ENCODE results near the gene PTTG1IP. TPM values are rescaled to one million over a fixed set of nuclear protein-coding genes. Genes with fewer than 3 reads are reported as not detected.
A peak's percentile ranks its signal among the peaks of the same experiment; 100 is the strongest.

The PTTG1IP gene, protein sequence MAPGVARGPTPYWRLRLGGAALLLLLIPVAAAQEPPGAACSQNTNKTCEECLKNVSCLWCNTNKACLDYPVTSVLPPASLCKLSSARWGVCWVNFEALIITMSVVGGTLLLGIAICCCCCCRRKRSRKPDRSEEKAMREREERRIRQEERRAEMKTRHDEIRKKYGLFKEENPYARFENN
- total RNA-seq = 10 to 100 TPM; 54.9 to 55.2 TPM

DNA sequence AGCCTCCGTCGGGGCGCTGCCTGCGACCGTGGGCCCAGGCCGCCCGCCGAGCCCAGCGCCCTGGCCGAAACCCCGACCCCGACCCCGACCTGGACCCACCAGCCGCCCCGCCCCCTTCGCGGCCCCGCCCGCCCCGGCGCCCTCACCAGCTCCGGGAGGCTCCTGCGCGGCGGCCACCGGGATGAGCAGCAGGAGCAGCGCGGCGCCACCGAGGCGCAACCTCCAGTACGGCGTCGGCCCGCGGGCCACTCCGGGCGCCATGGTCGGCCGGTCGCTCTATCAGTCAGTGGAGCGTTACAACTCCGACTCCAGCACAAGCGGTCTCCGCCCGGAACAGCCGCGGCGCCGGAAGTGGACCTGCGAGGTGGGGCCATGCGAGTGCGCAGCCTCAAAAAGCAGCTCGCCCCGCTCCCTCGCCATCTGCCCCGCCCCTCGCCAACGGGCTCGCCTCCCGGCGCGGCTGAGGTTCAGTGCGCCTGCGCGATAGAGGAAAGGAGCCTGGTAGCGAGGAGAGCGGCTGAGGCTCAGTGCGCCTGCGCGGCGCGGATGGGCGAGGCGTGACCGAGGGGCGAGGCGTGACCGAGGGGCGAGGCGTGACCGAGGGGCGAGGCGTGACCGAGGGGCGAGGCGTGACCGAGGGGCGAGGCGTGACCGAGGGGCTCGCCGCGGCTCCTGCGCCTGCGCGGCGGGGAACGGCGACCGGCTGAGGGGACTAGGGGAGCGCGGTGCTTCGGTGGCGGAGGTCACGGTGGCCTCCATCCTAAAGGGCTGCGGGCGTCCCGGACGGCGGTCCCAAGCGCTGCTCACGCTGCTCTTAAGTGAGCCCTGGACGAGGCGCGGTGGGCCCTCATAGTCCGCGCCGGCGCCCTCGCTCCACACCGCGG lies at the start of gene PTTG1IP:
PTTG1IP (minus strand) TSS at position 335 of the 884 bp plus-strand sequence; CDS start at position 261, 74 bp downstream.
- peak; percentile 83 for ATAC-seq
- Mint-ChIP-seq H3K27ac (peak within 1 kb of the TSS; percentile 90), H3K4me1 (ENCODE audit: low read depth) (peaks cover 60% of the 10 kb centered on the region), H3K27me3 (ENCODE audit: low read depth) (no peaks in the 10 kb centered on the region), H3K9me3 (ENCODE audit: insufficient read depth) (no peaks in the 10 kb centered on the region), H3K4me3 (peak within 1 kb of the TSS; percentile 92), H3K36me3 (ENCODE audit: low read depth) (peaks cover 13% of the 10 kb centered on the region)
- peak; percentile 99 for DNase-seq
- CTCF ChIA-PET = interaction anchor here (0.6 to 6.3 kb wide), 10 partner anchors 8 to 536 kb away, joined by 3 to 106 read pairs (median 4); partner anchors contain the start of gene UBE2G2
- POLR2A ChIA-PET = interaction anchor here (0.8 to 2.7 kb wide), 18 partner anchors 10 to 279 kb away, joined by 3 to 19 read pairs (median 4); partner anchors contain the start of gene ITGB2

DNA sequence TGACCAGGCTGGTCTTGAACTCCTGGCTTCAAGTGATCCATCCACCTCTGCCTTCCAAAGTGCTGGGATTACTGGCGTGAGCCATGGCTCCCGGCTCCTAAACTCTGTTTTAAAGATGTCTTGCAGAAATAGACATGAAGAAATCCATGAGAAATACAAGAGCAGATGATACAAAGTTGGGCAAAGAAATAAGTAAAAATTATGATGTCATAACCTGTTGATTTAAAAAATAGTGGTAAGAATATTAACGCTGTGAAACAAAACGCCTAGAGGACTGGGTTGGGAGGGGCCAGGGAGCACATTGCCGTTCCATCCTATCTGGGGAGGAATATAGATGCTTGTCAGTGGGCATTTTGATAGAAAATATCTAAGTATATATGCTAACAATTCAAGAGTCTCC lies 48.4 kb upstream of the PTTG1IP start:
- H3K27me3 Mint-ChIP-seq (ENCODE audit: low read depth) = no peaks in the 10 kb centered on the region
- peak overlapping the region; percentile 70 for H3K4me3 Mint-ChIP-seq
- ATAC-seq (no peak), DNase-seq (no peak)
- H3K36me3 Mint-ChIP-seq (ENCODE audit: low read depth) = peaks cover 48% of the 10 kb centered on the region
- H3K27ac Mint-ChIP-seq = peak overlapping the region; percentile 17
- POLR2A ChIA-PET = interaction anchor here (1.2 to 1.5 kb wide), 2 partner anchors 9 to 10 kb away, joined by 3 to 7 read pairs; no protein-coding TSS in a partner anchor
- CTCF ChIA-PET = no interaction called here
- H3K9me3 Mint-ChIP-seq (ENCODE audit: insufficient read depth) = no peaks in the 10 kb centered on the region
- peaks cover 74% of the 10 kb centered on the region for H3K4me1 Mint-ChIP-seq (ENCODE audit: low read depth)

DNA sequence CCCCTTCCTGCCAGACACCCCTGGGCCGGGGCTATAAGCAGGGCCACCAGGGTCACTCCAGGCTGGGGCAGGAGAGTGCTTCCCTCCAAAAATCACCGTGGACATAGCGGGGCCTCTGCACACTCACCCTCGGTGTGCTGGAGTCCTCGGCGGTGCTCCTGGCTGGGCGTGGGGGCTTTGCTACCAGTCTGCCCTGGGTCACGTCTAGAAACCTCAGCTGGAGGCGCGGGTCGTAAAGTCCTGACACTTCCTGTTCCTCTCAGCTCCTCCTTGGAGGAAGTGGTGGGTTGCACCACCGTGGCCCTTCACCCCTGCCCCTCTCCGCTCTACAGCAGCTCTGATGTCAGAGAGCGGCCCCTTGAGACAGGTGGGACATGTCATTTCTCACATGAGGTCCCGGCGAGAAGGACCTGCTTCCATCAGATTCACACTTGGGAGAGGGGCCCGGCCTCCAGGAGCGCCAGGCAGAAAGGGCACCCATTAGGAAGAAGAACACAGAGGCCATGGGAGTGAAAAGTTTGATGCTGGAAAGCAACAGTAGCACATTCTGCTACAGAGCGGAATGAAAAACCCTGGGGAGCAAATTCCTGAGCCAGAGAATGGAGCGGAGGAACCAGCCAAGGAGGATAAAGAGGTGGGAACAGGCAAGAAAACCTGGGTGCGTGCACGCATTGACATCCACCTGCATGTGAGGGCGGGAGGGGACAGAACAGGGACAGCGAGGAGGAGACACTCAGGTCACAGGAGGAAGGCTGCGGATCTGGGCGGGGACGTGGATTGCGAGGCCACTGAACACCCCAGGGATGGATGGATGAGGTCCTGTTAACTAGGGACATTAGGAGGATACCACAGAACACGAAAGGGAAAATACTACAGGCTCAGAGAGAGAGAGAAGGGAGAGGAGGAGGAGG lies 47.5 kb upstream of the PTTG1IP start, which contains the start of gene ITGB2:
ITGB2 (minus strand) TSS at position 206 of the 911 bp plus-strand sequence. CDS start 10,117 bp downstream, outside the sequence.
- Mint-ChIP-seq H3K36me3 (ENCODE audit: low read depth) (peaks cover 54% of the 10 kb centered on the region), H3K4me1 (ENCODE audit: low read depth) (peaks cover 72% of the 10 kb centered on the region), H3K27ac (peak within 1 kb of the TSS; percentile 89), H3K4me3 (peak within 1 kb of the TSS; percentile 91), H3K27me3 (ENCODE audit: low read depth) (no peaks in the 10 kb centered on the region), H3K9me3 (ENCODE audit: insufficient read depth) (no peaks in the 10 kb centered on the region)
- ChIA-PET POLR2A (interaction anchor here (1.1 to 1.8 kb wide), 4 partner anchors 9 to 47 kb away, joined by 3 to 7 read pairs (median 6); partner anchors contain the start of gene PTTG1IP), CTCF (interaction anchor here (1.5 to 3.2 kb wide), 2 partner anchors 10 to 120 kb away, joined by 4 to 38 read pairs; no protein-coding TSS in a partner anchor)
- ATAC-seq (peak; percentile 77), DNase-seq (peak; percentile 85)

DNA sequence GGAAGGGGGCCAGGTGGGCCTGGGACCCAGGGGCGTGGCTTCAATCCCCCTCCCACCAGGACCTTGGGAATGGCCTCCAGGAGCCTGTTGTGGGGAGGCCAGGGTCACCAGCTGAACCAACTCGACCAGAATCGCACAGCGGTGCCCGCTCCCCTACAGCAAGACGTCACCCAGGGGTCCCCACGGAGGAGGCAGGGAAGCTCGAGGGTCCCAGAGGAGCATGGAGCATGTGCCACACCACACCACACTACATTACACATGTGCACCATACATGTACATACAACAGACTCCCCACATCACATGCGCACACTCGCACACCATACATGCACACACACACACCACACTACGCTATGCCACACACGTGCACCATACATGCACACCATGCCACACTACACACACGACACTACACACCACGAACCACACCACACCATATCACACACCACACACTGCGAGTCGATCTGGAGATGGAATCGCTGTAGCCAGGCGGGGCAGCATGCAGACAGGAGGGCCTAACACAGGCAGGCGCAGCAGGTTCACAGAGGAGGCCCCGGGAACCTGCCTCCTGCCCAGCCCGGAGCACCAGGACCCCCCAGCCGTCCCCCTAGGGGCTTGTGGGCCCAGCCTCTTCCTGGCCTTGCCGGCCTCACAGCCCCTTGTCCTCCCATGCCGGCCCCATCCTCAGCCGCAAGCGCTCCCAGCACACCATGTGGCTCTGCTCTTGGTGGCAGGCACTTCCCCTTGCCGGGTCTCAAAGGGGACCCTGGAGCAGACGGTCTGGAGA lies 46.6 kb upstream of the PTTG1IP start:
- Mint-ChIP-seq H3K4me3 (peak overlapping the region; percentile 91), H3K4me1 (ENCODE audit: low read depth) (peaks cover 76% of the 10 kb centered on the region), H3K36me3 (ENCODE audit: low read depth) (peaks cover 60% of the 10 kb centered on the region), H3K27ac (peak overlapping the region; percentile 89), H3K27me3 (ENCODE audit: low read depth) (no peaks in the 10 kb centered on the region), H3K9me3 (ENCODE audit: insufficient read depth) (no peaks in the 10 kb centered on the region)
- peak; percentile 46 for DNase-seq
- ATAC-seq = peak; percentile 45
- CTCF ChIA-PET = interaction anchor here (0.9 to 3.2 kb wide), 3 partner anchors 11 to 119 kb away, joined by 3 to 38 read pairs (median 4); no protein-coding TSS in a partner anchor
- POLR2A ChIA-PET = interaction anchor here (1.1 to 1.8 kb wide), 5 partner anchors 7 to 46 kb away, joined by 5 to 10 read pairs (median 7); partner anchors contain the start of gene PTTG1IP

DNA sequence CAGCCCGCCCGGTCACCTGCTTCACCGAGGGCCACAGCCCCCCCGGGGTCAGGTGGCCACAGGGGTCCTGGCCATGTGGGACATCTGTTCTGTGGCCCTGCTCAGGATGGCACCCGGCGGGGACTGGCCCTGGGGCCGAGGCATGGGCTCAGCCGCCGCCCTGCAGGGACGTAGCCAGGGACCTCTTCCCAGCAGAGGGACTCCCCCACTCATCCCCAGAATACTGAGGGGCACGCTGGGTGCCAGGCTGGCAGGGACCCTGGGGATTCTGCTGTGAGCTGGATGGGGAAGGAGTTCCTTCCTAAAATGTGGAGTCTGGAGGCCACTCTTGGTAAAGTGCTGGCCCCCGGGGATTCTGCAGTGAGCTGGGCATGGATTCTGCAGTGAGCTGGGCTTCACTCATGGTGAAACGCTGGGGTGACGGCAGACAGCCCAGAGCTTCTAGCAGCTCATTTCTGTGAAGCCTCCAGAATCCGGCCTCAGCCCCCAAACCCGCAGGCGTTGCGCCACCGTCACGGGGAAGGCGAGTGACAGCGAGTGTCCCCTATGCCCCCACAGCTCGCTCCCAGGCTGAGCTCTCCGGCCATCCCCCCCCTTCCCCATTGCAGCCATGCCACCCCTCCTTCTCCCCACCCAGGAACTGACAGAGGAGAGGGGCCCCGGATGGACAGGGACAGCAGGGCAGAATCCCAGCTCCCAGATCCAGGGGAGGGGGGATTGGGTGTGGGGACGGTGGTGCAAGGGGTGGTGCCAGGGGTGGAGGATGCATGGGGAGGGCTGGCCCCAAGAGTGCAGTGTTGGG lies 45.8 kb upstream of the PTTG1IP start:
- Mint-ChIP-seq H3K4me1 (ENCODE audit: low read depth) (peaks cover 75% of the 10 kb centered on the region), H3K9me3 (ENCODE audit: insufficient read depth) (no peaks in the 10 kb centered on the region), H3K27ac (peak overlapping the region; percentile 89), H3K27me3 (ENCODE audit: low read depth) (no peaks in the 10 kb centered on the region), H3K36me3 (ENCODE audit: low read depth) (peaks cover 60% of the 10 kb centered on the region), H3K4me3 (peak overlapping the region; percentile 91)
- no peak for ATAC-seq
- CTCF ChIA-PET = interaction anchor here (0.8 to 3.2 kb wide), 7 partner anchors 8 to 126 kb away, joined by 3 to 38 read pairs (median 4); no protein-coding TSS in a partner anchor
- peak; percentile 50 for DNase-seq
- POLR2A ChIA-PET = interaction anchor here (0.8 to 1.8 kb wide), 5 partner anchors 8 to 45 kb away, joined by 3 to 10 read pairs (median 5); partner anchors contain the start of gene PTTG1IP

DNA sequence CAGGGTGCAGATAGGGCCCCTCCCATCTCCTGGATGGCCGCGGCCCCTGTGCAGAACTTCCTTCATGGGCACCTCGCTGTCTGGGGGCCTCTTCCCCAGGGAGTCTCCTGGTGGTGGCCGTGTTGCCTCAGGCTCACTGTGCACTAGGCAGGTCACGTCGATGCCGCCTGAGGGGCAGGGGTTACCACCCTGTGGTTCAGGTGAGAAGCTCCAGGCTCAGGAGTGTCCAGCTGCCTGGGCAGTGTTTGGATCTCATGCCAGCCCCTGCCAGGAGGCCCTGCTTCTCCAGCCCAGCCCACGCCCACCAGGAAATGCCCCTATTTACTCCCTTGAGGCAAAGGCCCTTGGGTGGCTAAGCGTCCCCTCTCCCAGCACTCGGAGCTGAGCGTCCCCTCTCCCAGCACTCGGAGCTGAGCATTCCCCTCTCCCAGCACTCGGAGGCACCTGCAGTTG lies 45.1 kb upstream of the PTTG1IP start:
- peaks cover 56% of the 10 kb centered on the region for H3K36me3 Mint-ChIP-seq (ENCODE audit: low read depth)
- no peaks in the 10 kb centered on the region for H3K9me3 Mint-ChIP-seq (ENCODE audit: insufficient read depth)
- H3K27me3 Mint-ChIP-seq (ENCODE audit: low read depth) = no peaks in the 10 kb centered on the region
- CTCF ChIA-PET = interaction anchor here (0.8 to 3.2 kb wide), 4 partner anchors 9 to 125 kb away, joined by 3 to 38 read pairs (median 4); no protein-coding TSS in a partner anchor
- peak overlapping the region; percentile 91 for H3K4me3 Mint-ChIP-seq
- POLR2A ChIA-PET = interaction anchor here (1.2 to 1.6 kb wide), 3 partner anchors 9 to 13 kb away, joined by 3 to 10 read pairs (median 9); no protein-coding TSS in a partner anchor
- no peak for DNase-seq
- ATAC-seq = no peak
- peak overlapping the region; percentile 65 for H3K27ac Mint-ChIP-seq
- H3K4me1 Mint-ChIP-seq (ENCODE audit: low read depth) = peaks cover 74% of the 10 kb centered on the region

DNA sequence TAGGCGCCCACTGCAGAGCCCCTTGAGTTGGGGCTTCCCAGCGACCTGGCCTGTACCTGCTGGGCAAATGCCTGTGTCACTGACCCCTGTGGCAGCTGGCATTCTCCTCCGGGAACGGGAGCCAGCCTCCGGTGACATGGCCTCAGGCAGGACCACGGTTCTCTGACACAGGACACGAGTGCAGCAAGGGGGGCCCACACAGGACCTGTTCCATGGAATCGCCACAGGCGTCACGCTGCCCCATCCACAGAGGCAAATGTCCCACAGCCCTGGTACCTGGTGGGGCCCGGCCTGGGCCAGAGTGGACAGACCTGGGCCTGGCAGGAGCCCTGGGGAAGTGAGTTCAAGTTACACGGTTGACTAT lies 44.6 kb upstream of the PTTG1IP start:
- POLR2A ChIA-PET = interaction anchor here (1.6 to 2.1 kb wide), 3 partner anchors 9 to 44 kb away, joined by 7 to 10 read pairs (median 9); partner anchors contain the start of gene PTTG1IP
- Mint-ChIP-seq H3K9me3 (ENCODE audit: insufficient read depth) (no peaks in the 10 kb centered on the region), H3K27ac (no peak overlapping the region), H3K36me3 (ENCODE audit: low read depth) (peaks cover 56% of the 10 kb centered on the region), H3K27me3 (ENCODE audit: low read depth) (no peaks in the 10 kb centered on the region), H3K4me3 (peak overlapping the region; percentile 91), H3K4me1 (ENCODE audit: low read depth) (peaks cover 75% of the 10 kb centered on the region)
- DNase-seq = no peak
- no peak for ATAC-seq
- CTCF ChIA-PET = interaction anchor here (1.2 to 8.1 kb wide), 5 partner anchors 9 to 125 kb away, joined by 3 to 74 read pairs (median 8); no protein-coding TSS in a partner anchor

DNA sequence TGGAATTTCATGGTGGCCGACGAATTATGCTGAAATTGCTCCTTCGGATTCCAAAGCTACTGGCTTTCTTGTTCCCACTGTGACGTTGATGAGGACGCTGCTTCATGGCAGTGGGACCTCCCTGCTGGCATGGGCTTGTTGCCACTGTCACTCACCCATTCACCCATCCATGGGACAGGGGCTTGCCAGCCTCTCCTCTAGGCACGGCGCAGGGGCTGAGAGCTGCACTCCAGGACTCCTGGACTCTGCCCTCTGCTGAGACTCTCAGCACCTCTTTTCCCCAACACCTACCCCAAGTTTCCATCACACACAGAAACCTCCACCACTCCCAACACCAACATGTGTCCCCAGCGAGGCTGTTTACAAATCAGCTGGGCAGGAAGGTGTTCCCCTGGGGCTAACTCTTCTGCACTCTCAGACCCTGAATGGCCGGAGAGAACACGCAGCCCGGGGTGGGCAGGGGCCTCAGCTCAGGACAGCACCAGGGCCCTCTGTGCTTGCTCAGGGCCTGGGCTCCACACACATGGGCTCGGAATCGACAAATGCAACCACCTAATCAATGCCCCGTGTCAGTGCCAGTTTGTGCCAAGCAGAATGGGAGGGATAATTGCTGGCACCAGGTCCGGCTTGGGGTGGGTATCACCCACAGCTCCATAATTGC lies 44.1 kb upstream of the PTTG1IP start:
- ATAC-seq = no peak
- H3K36me3 Mint-ChIP-seq (ENCODE audit: low read depth) = peaks cover 53% of the 10 kb centered on the region
- H3K4me3 Mint-ChIP-seq = peak overlapping the region; percentile 91
- DNase-seq = no peak
- H3K27me3 Mint-ChIP-seq (ENCODE audit: low read depth) = no peaks in the 10 kb centered on the region
- H3K27ac Mint-ChIP-seq = peak overlapping the region; percentile 71
- no peaks in the 10 kb centered on the region for H3K9me3 Mint-ChIP-seq (ENCODE audit: insufficient read depth)
- ChIA-PET POLR2A (interaction anchor here (1.3 to 2.1 kb wide), 3 partner anchors 10 to 44 kb away, joined by 3 to 9 read pairs (median 7); partner anchors contain the start of genes PTTG1IP and SLX9), CTCF (interaction anchor here (0.9 to 8.1 kb wide), 6 partner anchors 10 to 211 kb away, joined by 4 to 74 read pairs (median 7); no protein-coding TSS in a partner anchor)
- H3K4me1 Mint-ChIP-seq (ENCODE audit: low read depth) = peaks cover 71% of the 10 kb centered on the region

DNA sequence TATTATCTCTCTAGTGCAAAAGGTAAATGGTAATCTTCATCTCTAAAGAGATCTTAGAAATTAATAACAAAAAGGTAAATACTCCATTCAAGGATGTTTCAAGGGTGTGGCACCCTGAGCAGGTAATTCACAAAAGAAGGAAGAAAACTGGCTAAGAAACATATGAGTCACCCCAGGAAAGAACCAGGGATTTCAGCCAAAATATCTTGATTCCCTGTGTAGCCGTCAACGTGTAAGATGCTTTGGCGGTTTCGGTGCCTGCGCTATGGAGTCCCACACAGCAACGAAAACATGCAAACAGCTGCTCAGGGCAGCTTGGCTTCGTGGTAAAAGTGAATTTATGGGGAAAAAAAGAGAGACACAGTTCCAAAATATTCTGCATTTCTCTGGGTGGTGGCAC lies 43.5 kb upstream of the PTTG1IP start:
- H3K27me3 Mint-ChIP-seq (ENCODE audit: low read depth) = no peaks in the 10 kb centered on the region
- no peak overlapping the region for H3K27ac Mint-ChIP-seq
- ATAC-seq (no peak), DNase-seq (no peak)
- H3K4me3 Mint-ChIP-seq = peak overlapping the region; percentile 91
- CTCF ChIA-PET = interaction anchor here (0.9 to 8.1 kb wide), 6 partner anchors 10 to 211 kb away, joined by 4 to 74 read pairs (median 7); no protein-coding TSS in a partner anchor
- peaks cover 71% of the 10 kb centered on the region for H3K4me1 Mint-ChIP-seq (ENCODE audit: low read depth)
- no peaks in the 10 kb centered on the region for H3K9me3 Mint-ChIP-seq (ENCODE audit: insufficient read depth)
- H3K36me3 Mint-ChIP-seq (ENCODE audit: low read depth) = peaks cover 54% of the 10 kb centered on the region
- POLR2A ChIA-PET = interaction anchor here (1.3 to 2.1 kb wide), 3 partner anchors 10 to 43 kb away, joined by 3 to 9 read pairs (median 7); partner anchors contain the start of genes PTTG1IP and SLX9
